Stimulated activated CD4-positive, alpha-beta T cell treated with anti-CD3 and anti-CD28 coated beads, TNF-alpha, amount 100 ng/mL, for 48 hours (primary cell): ENCODE measurements around the gene ARHGEF7.
"Not testable (repeated sequence)": the region's sequence is repeated elsewhere in the genome, so short reads cannot be mapped to it uniquely, and the experiment has no call there.

ENCODE experiments used
- DNase-seq, 3 donors: peaks; one replicate each; pipeline ENCODE4 v3.0.0-alpha.2; 2020; ENCODE audit warnings: low read depth in 3 of 3

ARHGEF7 gene

DNA sequence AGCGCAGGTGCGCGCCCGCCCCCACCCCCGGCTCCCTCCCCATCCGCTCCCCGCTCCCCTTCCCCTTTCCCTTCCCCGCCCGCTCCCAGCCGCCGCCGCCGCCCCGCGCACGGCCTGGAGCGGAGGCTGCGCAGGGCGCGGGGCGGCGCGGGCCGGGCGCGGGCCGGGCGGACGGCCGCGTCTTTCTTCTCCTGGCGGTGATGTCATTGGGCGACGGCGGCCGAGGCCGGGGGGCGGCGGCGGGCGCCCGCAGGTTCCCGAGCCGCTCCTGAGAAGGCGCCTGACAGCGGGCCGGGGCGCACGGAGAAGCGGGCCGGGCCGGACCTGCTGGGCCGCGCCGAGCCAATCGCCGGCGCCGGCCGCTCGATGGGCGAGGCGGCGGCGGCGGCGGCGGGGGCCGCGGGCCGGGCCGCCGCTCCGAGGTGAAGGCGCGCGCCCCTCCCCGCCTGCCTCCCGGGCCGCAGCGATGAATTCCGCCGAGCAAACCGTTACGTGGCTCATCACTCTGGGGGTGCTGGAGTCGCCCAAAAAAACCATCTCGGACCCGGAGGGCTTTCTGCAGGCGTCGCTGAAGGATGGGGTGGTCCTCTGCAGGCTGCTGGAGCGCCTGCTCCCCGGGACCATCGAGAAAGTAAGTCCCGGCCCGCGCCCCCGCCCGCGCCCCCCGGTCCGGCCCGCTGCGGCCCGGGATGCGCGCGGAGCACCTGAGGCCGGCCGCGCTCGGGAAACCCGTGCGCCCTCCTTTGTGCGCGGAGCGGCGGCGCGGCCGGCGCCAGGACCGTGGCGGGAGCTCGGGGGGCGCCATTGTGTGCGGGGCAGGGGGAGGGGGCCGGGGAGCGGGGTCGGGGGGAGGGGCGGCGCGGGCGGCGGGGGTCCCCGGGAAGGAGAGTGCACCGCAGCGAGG lies at the start of gene ARHGEF7:
ARHGEF7 (plus strand) TSS at position 250 of the 904 bp plus-strand sequence; CDS start at position 467, 217 bp downstream.
- DNase-seq = no peak

DNA sequence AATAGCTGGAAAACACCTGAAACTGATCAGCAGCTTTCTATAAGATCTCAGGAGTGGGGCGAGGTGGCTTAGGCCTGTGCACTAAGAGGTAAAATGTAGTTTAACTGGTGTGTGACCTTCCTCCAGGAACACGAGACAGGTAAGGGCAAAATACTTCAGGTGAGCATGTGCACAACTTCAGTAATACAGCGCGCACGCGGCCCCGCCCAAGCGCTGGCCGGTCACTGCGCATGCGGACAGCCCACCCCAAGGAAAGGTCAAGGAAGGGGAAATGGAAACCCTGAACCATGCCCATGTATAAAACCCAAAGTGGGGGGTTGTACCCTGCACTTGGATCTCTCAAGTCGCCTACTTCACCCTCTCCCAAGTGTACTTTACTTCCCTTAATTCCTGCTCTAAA lies 49.4 kb upstream of the ARHGEF7 start:
- no peak for DNase-seq

DNA sequence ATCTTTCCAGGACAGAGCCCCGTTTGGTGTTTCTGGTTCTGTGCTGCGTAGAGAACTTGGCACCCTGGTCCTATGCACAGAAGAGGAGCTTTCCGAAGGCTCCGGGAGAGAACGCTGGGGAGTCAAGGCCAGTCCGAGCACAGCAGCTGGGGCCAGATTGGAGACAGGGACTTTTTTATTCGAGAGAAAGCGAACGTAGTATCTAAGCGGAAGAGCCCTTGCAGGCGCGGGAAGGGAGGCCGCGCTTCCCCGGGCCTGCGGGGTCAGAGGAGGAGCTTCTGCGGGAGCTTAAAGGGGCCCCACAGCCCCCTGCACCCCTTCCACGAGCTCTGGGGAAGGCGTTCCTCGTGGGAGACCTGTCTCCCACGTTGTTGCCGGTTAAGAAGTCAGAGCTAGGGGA lies 48.6 kb upstream of the ARHGEF7 start:
- no peak for DNase-seq

- DNase-seq = no peak
These were observed 47.1 kb upstream of the ARHGEF7 start for GRCh38 chr13:111068009-111068350.

DNA sequence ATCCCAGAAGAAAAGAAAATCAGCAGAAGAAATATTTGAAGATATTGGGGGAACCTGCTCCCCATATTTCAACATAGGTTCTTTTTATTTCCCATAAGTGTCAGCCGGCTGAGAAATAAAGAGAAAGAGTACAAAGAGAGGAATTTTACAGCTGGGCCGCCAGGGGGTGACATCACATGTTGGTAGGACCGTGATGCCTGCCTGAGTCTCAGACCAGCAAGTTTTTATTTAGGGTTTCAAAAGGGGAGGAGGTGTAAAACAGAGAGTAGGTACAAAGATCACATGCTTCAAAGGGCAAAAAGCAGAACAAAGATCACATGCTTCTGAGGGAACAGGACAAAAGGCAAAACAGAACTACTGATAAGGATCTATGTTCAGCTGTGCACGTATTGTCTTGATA lies 44.0 kb upstream of the ARHGEF7 start:
- DNase-seq = not testable (repeated sequence)

DNA sequence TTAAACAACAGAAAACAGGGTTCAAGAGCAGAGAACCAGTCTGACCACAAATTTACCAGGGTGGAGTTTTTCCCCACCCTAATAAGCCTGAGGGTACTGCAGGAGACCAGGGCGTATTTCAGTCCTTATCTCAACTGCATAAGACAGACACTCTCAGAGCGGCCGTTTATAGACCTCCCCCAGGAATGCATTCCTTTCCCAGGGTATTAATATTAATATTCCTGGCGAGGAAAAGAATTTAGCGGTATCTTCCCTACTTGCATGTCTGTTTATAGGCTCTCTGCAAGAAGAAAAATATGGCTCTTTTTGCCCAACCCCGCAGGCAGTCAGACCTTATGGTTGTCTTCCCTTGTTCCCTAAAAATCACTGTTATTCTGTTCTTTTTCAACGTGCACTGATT lies 43.6 kb upstream of the ARHGEF7 start:
- not testable (repeated sequence) for DNase-seq

GRCh38 chr13:111074826-111075225 lies 40.3 kb upstream of the ARHGEF7 start:
- DNase-seq = no peak

GRCh38 chr13:111076155-111077013 lies 38.7 kb upstream of the ARHGEF7 start:
- DNase-seq = no peak

GRCh38 chr13:111079375-111079774 lies 35.7 kb upstream of the ARHGEF7 start:
- DNase-seq = no peak

- no peak for DNase-seq
These were observed 34.5 kb upstream of the ARHGEF7 start for GRCh38 chr13:111080642-111081041.

GRCh38 chr13:111082240-111082639 lies 32.9 kb upstream of the ARHGEF7 start:
- DNase-seq = no peak

- DNase-seq = not testable (repeated sequence)
These were observed 32.3 kb upstream of the ARHGEF7 start for GRCh38 chr13:111082769-111083168.

DNA sequence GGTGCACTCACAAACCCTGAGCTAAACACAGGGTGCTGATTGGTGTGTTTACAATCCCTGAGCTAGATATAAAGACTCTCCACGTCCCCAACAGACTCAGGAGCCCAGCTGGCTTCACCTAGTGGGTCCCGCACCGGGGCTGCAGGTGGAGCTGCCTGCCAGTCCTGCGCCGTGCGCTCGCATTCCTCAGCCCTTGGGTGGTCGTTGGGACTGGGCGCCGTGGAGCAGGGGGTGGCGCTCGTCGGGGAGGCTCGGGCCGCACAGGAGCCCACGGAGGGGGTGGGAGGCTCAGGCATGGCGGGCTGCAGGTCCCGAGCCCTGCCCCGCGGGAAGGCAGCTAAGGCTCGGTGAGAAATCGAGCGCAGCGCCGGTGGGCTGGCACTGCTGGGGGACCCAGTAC lies 31.4 kb upstream of the ARHGEF7 start:
- not testable (repeated sequence) for DNase-seq

GRCh38 chr13:111090169-111090568 lies 24.9 kb upstream of the ARHGEF7 start:
- no peak for DNase-seq

DNA sequence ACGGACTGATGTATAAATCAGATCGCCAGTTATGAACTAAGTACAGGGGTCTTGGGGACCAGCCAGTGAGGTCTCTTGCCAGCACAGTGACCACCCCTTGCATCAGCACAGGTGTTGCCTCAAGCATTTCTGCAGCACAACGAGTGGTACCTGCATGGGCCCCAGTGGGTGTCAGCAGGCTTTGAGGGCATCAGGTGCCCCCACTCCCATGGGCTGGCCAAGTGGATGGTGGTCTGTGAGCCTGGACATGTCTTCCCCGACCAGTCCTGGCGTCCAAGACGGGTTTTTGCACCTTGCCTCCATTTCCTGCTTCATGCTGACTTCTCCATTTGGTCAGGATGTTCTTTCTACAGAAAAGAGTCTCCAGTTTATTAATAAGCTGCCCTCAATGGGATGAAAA lies 22.4 kb upstream of the ARHGEF7 start:
- no peak for DNase-seq

GRCh38 chr13:111093136-111093535 lies 22.0 kb upstream of the ARHGEF7 start:
- DNase-seq = no peak

DNA sequence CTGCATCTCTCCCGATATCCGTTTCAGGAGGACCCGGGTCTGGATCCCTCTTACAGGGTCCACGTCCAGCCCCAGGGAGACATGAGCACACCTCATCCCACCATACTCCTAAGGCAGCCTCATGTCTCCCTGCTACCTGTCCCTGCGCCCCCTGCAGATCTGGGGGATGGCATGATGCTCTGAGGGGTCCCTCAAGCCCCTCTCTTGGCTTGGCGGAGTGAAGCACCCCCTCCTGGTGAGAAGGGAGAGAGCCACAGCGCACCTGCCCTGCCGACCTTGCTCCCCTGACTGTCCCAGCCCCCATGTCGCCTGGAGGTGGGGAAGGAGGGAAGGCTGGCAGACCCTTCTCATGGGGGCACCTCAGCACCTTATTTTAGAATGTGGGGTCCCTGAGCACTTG lies 21.5 kb upstream of the ARHGEF7 start:
- no peak for DNase-seq

DNA sequence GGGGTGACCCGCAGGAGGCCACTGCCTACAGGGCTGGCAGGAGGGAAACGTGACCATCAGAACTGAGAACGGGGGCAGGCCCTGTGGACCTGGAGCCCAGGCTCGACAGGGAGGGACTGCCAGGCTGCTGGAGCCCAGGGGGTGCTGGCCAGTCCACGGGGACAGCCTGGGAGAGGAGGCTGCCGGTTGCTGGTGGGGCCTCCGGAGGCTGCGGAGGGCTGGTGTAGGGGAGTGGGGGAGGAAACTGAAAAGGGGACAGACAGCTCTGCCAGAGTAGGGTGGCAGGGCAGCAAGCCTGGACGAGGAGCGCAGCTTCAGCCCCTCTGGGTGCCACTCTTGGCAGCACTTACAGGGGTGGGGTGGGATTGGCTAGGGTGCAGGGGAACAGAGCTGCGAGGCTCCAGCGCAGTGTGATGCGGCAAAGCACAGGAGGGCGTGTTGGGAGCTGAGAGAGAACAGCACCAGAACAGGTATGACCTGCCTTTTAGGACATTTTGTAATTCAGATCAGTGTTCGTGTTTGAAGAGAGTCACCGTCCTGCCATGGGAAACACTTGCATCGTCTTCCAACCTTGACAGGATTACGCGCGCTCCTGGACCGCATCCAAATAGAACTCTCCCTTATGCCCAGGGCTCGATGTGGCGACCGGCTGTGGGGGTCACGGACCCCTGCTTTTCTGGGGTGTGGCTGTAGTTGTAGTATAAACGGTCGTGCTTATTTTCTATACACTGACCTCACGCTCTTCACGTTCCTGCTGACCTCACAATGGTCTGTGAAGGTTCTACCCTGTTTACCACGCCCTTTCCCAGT lies 19.9 kb upstream of the ARHGEF7 start:
- DNase-seq = no peak

GRCh38 chr13:111095911-111096501 lies 19.1 kb upstream of the ARHGEF7 start:
- no peak for DNase-seq

DNA sequence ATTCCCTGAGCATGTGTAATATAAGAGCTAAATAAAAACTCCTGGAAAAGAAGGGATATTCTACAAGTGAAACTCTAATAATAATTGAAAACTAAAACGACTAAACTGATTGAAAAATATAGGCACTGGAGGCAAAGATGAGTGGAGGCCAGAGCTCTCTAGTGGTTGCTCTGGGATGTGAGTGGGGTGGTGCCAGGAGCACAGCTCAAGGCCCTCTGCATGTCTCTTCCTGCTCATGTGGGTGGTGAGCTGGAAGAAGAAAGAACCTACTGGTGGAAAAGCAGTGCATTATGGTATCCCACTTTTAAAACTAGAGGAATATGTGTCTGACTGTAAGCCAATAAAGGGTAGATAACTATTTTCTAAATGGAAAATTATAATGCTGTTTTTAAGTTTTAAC lies 15.8 kb upstream of the ARHGEF7 start:
- DNase-seq = no peak

DNA sequence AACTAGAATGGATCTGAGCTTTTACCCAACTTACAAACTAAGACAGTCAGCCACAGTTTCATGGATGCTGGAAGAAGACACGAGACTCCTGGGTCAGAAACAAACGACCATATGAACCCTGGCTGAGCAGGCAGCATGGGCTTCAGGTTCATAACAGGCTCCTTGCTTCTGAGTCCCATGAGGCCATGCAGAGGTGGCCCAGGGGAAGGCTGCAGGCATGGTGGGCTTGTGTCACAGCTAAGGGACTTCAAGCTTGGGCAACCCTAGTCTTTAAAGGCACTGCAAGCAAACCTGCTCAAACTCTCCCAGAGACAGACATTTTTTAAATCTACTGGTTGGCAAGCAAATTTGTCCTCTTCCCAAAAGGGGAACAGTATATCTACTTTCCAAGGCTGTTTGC lies 5.1 kb upstream of the ARHGEF7 start:
- DNase-seq = no peak
